Choroid plexus epithelial cell (primary cell): ENCODE data around the gene PPM1B.
"Not testable (repeated sequence)": the region's sequence is repeated elsewhere in the genome, so short reads cannot be mapped to it uniquely, and the experiment has no call there.

Experiments used
- DNase-seq: peaks from one replicate; pipeline ENCODE4 v3.0.0-alpha.2; 2010; ENCODE audit warnings: low read depth
- H3K4me3 ChIP-seq: 2 replicates; pipeline ENCODE4 v1.5.1; 2011; ENCODE audit warnings: low read depth, mild to moderate bottlenecking, control low read depth, low read length, moderate library complexity
- CTCF ChIP-seq: conservative IDR thresholded peaks from 2 replicates; pipeline ENCODE4 v1.5.1; 2011; ENCODE audit warnings: low read depth, mild to moderate bottlenecking, control low read depth, inconsistent platforms, low read length, moderate library complexity

PPM1B gene

GRCh38 chr2:44197816-44198215, 29.1 kb downstream of the PPM1B start:
- TF ChIP-seq CTCF = no peak
- H3K4me3 ChIP-seq = no peak overlapping the region
- DNase-seq = no peak

- no peak for DNase-seq
- no peak for TF ChIP-seq CTCF
- no peak overlapping the region for H3K4me3 ChIP-seq
Observed at GRCh38 chr2:44200011-44200410, 31.3 kb downstream of the PPM1B start.

- DNase-seq = no peak
Observed at GRCh38 chr2:44200759-44201158, 32.1 kb downstream of the PPM1B start.

GRCh38 chr2:44201648-44202165, 33.0 kb downstream of the PPM1B start:
- TF ChIP-seq CTCF = no peak
- DNase-seq = no peak
- H3K4me3 ChIP-seq = no peak overlapping the region

More at GRCh38 chr2:44200759-44201158, 32.1 kb downstream of the PPM1B start:
- H3K4me3 ChIP-seq = no peak overlapping the region
- TF ChIP-seq CTCF = no peak

- TF ChIP-seq CTCF = no peak
- no peak for DNase-seq
- no peak overlapping the region for H3K4me3 ChIP-seq
Observed at GRCh38 chr2:44203542-44203941, 34.9 kb downstream of the PPM1B start.

- TF ChIP-seq CTCF = no peak
- H3K4me3 ChIP-seq = no peak overlapping the region
- no peak for DNase-seq
Observed at GRCh38 chr2:44205169-44205568, 36.5 kb downstream of the PPM1B start.

- DNase-seq = no peak
- H3K4me3 ChIP-seq = no peak overlapping the region
- TF ChIP-seq CTCF = no peak
Observed at GRCh38 chr2:44207102-44207501, 38.4 kb downstream of the PPM1B start.

DNA sequence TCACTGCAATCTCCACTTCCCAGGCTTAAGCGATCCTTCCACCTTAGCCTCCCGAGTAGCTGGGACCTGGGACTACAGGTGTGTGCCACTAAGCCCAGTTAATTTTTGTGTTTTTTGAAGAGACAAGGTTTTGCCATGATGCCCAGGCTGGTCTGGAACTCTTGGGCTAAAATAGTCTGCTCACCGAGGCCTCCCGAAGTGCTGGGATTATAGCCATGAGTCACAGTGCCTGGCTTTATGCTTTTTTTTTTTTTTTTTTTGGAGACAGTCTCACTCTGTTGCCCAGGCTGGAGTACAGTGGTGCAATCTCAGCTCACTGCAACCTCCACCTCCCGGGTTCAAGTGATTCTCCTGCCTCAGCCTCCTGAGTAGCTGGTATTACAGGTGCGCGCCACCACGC, 39.0 kb downstream of the PPM1B start:
- not testable (repeated sequence) for DNase-seq

More for the DNA sequence above, 39.0 kb downstream of the PPM1B start:
- not testable (repeated sequence) for H3K4me3 ChIP-seq
